NOMO-1 treated with dmso at 0.1 percent for 144 hours (cell line): ENCODE data around the gene NTNG2.
"Not testable (repeated sequence)": the region's sequence is repeated elsewhere in the genome, so short reads cannot be mapped to it uniquely, and the experiment has no call there.

ENCODE experiments used
- DNase-seq: peaks from one replicate; lab custom pipeline; 2025; ENCODE audit not compliant: unreplicated experiment; lab: John Stamatoyannopoulos, UW

The NTNG2 gene

DNA sequence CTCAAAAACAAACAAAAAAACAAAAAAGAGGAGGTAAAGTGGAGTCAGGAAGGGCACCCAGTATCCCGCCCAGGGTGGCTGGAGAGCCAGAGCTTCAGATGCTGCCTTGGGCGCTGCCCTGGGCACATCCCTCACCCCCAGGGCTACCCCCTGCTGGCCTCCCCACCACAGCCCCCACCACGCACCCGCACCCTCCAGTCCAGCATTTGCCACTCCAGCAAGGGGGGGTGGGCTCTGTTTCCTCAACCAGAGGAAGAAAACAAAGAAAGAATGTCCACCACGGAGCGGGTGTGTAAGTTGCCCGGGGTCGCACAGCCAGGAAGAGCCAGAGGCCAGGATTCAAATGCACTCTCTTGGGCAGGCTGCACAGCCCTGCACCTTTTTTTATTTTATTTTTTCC lies 86.1 kb downstream of the NTNG2 start:
- no peak for DNase-seq

GRCh38 chr9:132249123-132249522 lies 87.3 kb downstream of the NTNG2 start:
- no peak for DNase-seq

GRCh38 chr9:132249690-132250089 lies 87.8 kb downstream of the NTNG2 start:
- DNase-seq, result no peak

GRCh38 chr9:132250324-132251262 lies 88.7 kb downstream of the NTNG2 start:
- no peak for DNase-seq

DNA sequence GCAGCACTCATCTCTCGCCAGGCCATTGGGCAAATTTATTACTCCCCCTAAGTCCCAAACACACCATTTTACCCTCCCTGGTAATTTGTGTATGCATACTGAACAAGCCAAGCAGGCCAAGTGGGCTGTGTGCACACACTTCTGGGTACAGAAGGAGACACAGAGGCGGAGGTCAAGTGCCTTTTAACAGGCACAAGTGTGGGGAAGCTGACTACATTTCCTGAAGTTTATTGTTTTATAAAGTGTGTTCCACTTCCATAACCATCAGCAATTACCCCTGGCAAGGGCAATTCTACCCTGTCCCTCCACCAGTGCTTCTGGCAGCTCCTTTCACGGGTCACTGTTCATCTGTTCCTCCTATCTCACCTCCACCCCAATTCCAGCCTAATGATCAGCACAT lies 99.0 kb downstream of the NTNG2 start:
- DNase-seq, result no peak

DNA sequence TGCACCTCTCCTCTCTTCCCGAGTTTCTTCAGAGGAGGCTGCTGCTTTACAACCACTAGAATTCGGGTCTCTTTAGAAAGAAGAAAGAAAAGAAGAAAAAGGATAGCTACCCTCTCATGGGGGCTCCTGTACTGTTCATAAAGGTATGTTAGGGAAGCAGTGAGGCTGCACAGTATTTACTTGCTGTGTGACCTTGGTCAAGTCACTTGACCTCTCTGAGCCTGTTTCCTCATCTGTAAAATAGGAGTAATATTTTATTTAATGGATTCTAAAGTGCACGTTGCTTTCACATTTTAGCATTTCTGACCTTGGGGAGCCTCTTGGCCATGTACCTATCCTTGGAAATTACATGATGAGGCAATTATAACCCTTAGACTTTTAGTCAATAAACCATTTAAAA lies 104.2 kb downstream of the NTNG2 start:
- DNase-seq, result no peak

GRCh38 chr9:132267660-132268059 lies 105.8 kb downstream of the NTNG2 start:
- no peak for DNase-seq

DNA sequence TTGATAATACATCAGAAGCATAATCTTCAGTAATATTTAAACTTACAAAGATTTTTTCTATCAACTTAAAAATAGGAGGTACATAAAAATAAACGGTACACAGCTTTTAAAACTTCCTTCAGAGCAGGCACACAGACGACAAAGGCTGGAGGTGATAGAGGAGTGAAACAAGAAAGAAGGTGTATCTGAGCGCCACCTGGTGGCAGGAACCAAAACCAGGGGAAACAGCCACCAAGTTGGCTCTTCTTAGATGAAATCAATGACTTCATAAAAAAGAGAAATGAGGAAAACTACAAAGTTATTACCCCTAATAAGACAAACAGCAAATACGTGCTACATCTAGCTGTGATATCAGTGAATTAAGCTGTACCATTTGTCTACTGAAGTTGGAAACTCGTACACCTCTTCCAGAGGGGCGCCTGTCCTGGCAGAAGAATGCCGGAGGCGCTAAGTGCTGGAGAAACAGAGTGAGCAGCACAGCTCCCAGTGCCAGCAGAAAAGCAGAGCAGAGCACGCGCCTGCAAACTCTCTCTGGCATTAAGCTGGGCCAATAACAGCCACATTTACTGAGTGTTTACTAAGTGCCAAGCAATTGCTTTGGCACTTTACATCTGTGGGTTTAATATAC lies 107.0 kb downstream of the NTNG2 start:
- peak; percentile 31 for DNase-seq

DNA sequence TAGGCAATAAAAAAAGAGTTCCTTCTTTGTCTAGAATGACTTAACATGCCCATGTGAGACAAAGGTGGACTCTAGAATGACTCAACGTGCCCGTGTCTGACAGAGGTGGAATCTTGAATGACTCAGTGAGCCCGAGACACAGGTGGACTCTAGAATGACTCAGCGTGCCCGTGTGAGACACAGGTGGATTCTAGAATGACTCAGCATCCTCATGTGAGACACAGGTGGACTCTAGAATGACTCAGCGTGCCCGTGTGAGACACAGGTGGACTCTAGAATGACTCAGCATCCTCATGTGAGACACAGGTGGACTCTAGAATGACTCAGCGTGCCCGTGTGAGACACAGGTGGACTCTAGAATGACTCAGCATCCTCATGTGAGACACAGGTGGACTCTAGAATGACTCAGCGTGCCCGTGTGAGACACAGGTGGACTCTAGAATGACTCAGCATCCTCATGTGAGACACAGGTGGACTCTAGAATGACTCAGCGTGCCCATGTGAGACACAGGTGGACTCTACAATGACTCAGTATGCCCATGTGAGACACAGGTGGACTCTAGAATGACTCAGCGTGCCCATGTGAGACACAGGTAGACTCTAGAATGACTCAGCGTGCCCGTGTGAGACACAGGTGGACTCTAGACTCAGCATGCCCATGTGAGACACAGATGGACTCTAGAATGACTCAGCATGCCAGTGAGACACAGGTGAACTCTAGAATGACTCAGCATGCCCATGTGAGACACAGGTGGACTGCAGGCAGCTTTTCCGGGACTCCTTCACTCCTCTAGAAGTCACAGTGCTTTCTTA lies 108.1 kb downstream of the NTNG2 start:
- not testable (repeated sequence) for DNase-seq

- no peak for DNase-seq
Observed at GRCh38 chr9:132274861-132275260, 113.0 kb downstream of the NTNG2 start.

- DNase-seq, result no peak
Observed at GRCh38 chr9:132283165-132283564, 121.3 kb downstream of the NTNG2 start.

DNA sequence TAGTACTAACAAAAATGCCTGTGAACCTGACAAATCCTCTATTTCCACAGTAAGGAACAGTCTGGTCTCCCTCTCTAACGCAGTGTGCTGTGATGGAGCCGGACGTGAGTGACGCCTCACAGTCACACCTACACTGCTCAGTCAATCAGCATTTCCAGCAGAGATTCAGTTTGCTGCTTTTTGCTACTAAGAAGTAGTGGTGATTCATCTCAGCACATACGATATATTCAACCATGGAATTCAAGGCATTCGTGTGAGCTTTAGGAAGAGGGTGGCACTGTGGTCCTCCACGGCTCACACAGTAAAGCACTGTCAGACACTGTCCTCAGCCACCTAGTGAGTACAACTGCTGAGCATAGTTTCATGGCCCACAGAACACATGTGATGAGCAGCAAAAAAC lies 122.0 kb downstream of the NTNG2 start:
- DNase-seq, result no peak

GRCh38 chr9:132287256-132287760 lies 125.5 kb downstream of the NTNG2 start:
- no peak for DNase-seq

- no peak for DNase-seq
Observed at GRCh38 chr9:132288361-132288760, 126.5 kb downstream of the NTNG2 start.

DNA sequence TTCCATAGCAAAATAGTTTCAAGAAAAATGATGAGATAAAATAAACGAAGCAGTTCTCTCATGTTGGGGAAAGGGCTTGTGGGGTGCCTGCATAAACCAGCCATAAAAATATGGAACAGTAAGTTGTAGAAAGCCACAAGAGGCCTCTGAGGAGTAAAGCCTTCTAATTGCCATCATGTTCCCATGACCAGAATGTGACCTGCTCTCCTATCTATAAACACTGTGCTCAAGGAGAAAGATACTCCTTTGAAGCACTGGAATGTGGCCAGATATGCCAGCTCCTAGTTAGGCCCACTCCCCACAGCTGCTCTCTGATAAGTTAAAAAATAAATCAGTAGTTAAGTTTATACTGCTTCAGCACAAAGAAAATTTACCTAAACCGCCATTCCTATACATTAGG lies 127.1 kb downstream of the NTNG2 start:
- no peak for DNase-seq

DNA sequence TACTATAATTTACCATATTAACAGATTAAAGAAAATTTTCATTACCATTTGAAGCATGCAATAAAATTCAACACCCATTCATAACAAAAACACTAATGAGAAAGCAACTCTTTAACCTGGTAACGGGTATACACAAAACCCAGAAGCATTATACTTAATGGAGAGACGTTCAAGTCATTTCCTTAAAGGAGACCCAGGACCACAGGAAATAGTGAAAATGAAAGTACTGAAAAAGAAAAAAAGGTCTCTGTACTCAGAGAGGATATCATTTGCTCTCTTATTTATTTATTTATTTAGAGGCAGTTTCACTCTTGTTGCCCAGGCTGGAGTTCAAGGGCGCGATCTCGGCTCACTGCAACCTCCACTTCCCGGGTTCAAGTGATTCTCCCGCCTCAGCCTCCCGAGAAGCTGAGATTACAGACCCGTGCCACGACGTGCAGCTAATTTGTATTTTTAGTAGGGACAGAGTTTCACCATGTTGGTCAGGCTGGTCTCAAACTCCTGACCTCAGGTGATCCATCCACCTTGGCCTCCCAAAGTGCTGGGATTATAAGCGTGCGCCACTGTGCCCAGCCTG lies 131.4 kb downstream of the NTNG2 start:
- DNase-seq, result no peak
